RWPE2 (cell line): ENCODE measurements around the gene SSRP1.
A peak's percentile ranks its signal among the peaks of the same experiment; 100 is the strongest.

ENCODE experiments used
- ATAC-seq: fragments of 200-7000 bp; cut with Tn5 transposase; 3 replicates; pipeline ENCODE4 v1.9.1; 2021; ENCODE audit warnings: low read depth
- DNase-seq: peaks from one replicate; pipeline ENCODE4 v3.0.0-alpha.2; 2020; ENCODE audit warnings: low spot score
- H3K27ac ChIP-seq: fragments of 450-650 bp; 2 replicates; pipeline ENCODE4 v1.5.1; 2017; ENCODE audit warnings: mild to moderate bottlenecking; ENCODE audit not compliant: poor library complexity, severe bottlenecking
- H3K27me3 ChIP-seq: fragments of 250-450 bp; sonication (Bioruptor Pico); 2 replicates; pipeline ENCODE4 v1.5.1; 2021; ENCODE audit warnings: mild to moderate bottlenecking, moderate library complexity; ENCODE audit not compliant: insufficient read depth, poor library complexity, severe bottlenecking
- H3K36me3 ChIP-seq: fragments of 250-450 bp; sonication (Bioruptor Pico); 2 replicates; pipeline ENCODE4 v1.5.1; 2020; ENCODE audit warnings: low read depth, mild to moderate bottlenecking, moderate library complexity
- H3K4me1 ChIP-seq: fragments of 250-450 bp; sonication (Bioruptor Pico); 2 replicates; pipeline ENCODE4 v1.5.1; 2021; ENCODE audit warnings: mild to moderate bottlenecking, moderate library complexity; ENCODE audit not compliant: insufficient read depth, poor library complexity, severe bottlenecking
- H3K4me3 ChIP-seq: fragments of 250-450 bp; sonication (Bioruptor Pico); 2 replicates; pipeline ENCODE4 v1.5.1; 2021; ENCODE audit warnings: mild to moderate bottlenecking, moderate library complexity; ENCODE audit not compliant: severe bottlenecking
- H3K9me3 ChIP-seq: fragments of 250-450 bp; sonication (Bioruptor Pico); 2 replicates; pipeline ENCODE4 v1.5.1; 2021; ENCODE audit warnings: mild to moderate bottlenecking, moderate library complexity; ENCODE audit not compliant: severe bottlenecking
- TF ChIP-seq, protein P1 (sequence below): fragments of 450-650 bp; IDR thresholded peaks from one replicate; pipeline ENCODE4 v1.5.1; 2017; ENCODE audit warnings: mild to moderate bottlenecking, moderate library complexity; ENCODE audit not compliant: poor library complexity, severe bottlenecking

The SSRP1 gene

GRCh38 chr11:57310091-57310490, 25.6 kb downstream of the SSRP1 start:
- Histone ChIP-seq H3K4me3 (no peak overlapping the region), H3K36me3 (peaks cover 77% of the 10 kb centered on the region), H3K27ac (peak overlapping the region; percentile 87), H3K9me3 (no peaks in the 10 kb centered on the region), H3K4me1 (peaks cover 52% of the 10 kb centered on the region), H3K27me3 (no peaks in the 10 kb centered on the region)
- DNase-seq (no peak), ATAC-seq (no peak)
- TF ChIP-seq, protein P1, sequence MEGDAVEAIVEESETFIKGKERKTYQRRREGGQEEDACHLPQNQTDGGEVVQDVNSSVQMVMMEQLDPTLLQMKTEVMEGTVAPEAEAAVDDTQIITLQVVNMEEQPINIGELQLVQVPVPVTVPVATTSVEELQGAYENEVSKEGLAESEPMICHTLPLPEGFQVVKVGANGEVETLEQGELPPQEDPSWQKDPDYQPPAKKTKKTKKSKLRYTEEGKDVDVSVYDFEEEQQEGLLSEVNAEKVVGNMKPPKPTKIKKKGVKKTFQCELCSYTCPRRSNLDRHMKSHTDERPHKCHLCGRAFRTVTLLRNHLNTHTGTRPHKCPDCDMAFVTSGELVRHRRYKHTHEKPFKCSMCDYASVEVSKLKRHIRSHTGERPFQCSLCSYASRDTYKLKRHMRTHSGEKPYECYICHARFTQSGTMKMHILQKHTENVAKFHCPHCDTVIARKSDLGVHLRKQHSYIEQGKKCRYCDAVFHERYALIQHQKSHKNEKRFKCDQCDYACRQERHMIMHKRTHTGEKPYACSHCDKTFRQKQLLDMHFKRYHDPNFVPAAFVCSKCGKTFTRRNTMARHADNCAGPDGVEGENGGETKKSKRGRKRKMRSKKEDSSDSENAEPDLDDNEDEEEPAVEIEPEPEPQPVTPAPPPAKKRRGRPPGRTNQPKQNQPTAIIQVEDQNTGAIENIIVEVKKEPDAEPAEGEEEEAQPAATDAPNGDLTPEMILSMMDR, result no peak

GRCh38 chr11:57309106-57310059, 26.3 kb downstream of the SSRP1 start:
- Histone ChIP-seq H3K36me3 (peaks cover 73% of the 10 kb centered on the region), H3K9me3 (no peaks in the 10 kb centered on the region), H3K4me3 (no peak overlapping the region), H3K4me1 (peaks cover 57% of the 10 kb centered on the region), H3K27me3 (no peaks in the 10 kb centered on the region), H3K27ac (peak overlapping the region; percentile 87)
- TF ChIP-seq, protein P1, result no peak
- DNase-seq (no peak), ATAC-seq (no peak)

- H3K27me3 ChIP-seq, result no peaks in the 10 kb centered on the region
- H3K27ac ChIP-seq, result peak overlapping the region; percentile 87
- no peaks in the 10 kb centered on the region for H3K9me3 ChIP-seq
- peaks cover 71% of the 10 kb centered on the region for H3K36me3 ChIP-seq
- no peak overlapping the region for H3K4me3 ChIP-seq
- no peak for ATAC-seq
- TF ChIP-seq, protein P1, result no peak
- DNase-seq, result no peak
- H3K4me1 ChIP-seq, result peaks cover 66% of the 10 kb centered on the region
Observed at GRCh38 chr11:57308426-57309060, 27.1 kb downstream of the SSRP1 start.

DNA sequence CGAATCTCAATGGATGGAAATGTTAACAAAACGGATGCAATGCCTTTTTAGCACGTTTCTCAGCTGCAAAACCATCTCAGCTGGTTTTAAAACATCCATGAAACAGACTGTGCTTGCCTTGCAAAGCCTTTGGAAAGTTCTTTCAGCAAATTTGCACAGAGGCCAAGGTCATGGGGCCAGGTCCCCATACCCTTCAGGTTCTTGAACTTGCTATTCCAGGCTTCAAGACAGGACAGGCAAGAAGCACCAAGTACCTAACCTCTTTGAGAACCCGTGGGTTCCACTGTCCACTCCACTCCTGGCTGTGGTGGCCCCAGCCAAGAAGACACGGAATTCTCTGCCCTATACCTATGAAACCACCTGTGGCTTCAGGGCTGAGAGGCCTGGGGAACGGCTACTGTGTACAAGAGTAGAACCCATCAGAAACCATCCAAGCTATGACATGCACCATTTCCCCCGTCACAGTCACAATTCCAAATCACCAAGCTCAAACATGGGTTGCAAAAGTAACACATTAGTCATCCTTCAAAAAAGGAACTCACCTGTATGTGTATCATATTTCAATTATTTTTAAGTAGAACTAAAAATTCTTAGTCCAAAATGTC, 27.9 kb downstream of the SSRP1 start:
- Histone ChIP-seq H3K4me3 (no peak overlapping the region), H3K27me3 (no peaks in the 10 kb centered on the region), H3K9me3 (no peaks in the 10 kb centered on the region), H3K4me1 (peaks cover 67% of the 10 kb centered on the region), H3K36me3 (peaks cover 71% of the 10 kb centered on the region), H3K27ac (peak overlapping the region; percentile 87)
- ATAC-seq (no peak), DNase-seq (no peak)
- TF ChIP-seq, protein P1, result no peak
